Uterus (tissue), 2 donors: Measurements from ENCODE around the gene UBE2O.

Source experiments
- POLR2A ChIP-seq, 2 donors: fragments of 450-650 bp; IDR thresholded peaks; one replicate each; pipeline ENCODE4 v1.6.1; 2016; ENCODE audit warnings: antibody characterized with exemption in 2 of 2, mild to moderate bottlenecking in 1 of 2, moderate library complexity in 1 of 2
- TF ChIP-seq, protein P1 (sequence below), 4 experiments: fragments of 200-600 bp in 2 of 4; fragments of 450-650 bp in 2 of 4; sonication (generic) in 2 of 4; IDR thresholded peaks; one replicate each; pipeline ENCODE4 v1.5.1; 2016 to 2019; ENCODE audit warnings: antibody characterized with exemption in 4 of 4, mild to moderate bottlenecking in 2 of 4, moderate library complexity in 1 of 4

DNA sequence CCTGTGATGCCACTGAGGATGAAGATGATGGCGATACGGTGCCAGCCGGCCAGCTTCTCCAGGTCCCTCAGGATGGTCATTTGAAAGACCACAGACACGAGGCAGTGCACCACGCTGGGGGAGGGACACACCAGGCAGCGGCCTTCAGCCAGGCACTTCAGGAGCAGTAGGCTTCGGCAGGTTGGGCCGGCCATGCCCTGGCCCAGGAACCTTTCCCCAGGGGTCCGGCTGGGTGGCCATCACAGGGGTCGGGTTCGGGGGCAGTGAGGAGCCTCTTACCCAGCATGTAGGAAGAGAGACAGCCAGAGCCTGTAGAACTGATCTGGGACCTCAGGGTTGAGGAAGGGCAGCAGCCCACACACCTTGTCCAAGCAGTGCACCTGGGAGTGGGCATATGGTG lies 19.8 kb upstream of the UBE2O start:
- TF ChIP-seq, protein P1, sequence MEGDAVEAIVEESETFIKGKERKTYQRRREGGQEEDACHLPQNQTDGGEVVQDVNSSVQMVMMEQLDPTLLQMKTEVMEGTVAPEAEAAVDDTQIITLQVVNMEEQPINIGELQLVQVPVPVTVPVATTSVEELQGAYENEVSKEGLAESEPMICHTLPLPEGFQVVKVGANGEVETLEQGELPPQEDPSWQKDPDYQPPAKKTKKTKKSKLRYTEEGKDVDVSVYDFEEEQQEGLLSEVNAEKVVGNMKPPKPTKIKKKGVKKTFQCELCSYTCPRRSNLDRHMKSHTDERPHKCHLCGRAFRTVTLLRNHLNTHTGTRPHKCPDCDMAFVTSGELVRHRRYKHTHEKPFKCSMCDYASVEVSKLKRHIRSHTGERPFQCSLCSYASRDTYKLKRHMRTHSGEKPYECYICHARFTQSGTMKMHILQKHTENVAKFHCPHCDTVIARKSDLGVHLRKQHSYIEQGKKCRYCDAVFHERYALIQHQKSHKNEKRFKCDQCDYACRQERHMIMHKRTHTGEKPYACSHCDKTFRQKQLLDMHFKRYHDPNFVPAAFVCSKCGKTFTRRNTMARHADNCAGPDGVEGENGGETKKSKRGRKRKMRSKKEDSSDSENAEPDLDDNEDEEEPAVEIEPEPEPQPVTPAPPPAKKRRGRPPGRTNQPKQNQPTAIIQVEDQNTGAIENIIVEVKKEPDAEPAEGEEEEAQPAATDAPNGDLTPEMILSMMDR (IDR thresholded peaks at IDR 0.05), result no peak
- no peak for TF ChIP-seq POLR2A (IDR thresholded peaks at IDR 0.05)
